ENCODE data around the gene LRP1B. TPM values are rescaled to one million over a fixed set of nuclear protein-coding genes. Genes with fewer than 3 reads are reported as not detected.

The LRP1B gene
- polyA plus RNA-seq, 4 donors, result 0.92 to 3.7 (median 1.3) TPM

DNA sequence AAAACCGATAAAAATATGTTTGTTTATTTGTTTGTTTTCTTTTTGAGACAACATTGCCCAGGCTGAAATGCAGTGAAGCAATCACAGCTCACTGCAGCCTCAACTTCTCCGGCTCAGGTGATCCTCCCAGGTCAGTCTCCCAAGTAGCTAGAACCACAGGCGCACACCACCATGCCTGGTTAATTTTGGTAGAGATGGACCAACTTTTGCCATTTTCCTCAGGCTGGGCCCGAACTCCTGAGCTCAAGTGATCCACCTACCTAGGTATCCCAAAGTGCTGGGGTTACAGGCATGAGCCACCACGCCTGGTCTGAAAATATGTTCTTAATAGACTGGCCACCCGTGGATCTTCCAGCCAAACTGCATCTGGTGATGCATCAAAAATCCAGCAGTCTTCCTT is 1867.9 kb downstream of the LRP1B start:
- no peak for DNase-seq (ENCODE audit: low read depth in 4 of 4, low spot score in 3 of 4)

DNA sequence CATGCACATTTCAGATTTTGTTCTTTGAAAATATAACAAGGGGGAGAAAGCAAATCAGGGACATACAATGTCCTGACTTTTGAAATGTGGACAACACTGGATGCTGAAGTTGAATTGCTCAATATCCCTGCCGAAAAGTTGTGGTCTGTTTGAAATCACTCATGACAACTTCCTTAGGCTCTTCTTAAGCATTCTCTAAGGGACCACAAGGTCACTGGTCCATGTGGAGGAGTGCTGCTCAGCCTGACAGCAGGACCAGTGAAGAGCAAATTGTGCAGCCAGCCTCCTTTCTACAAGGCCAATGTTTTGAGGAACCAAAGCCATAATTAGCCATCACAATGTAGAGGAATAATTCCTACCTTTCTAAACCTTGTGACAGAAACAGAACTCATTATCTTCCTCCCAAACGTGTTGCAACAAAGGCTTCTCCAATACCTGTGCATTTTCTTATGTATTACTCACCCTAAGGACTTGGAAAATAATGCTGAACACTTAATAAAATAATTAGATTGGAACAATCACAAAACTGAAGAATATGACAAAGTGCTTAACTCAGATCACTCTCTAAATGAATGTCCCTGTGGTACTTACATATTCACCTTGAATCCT is 1873.0 kb downstream of the LRP1B start:
- no peak for DNase-seq (ENCODE audit: low read depth in 4 of 4, low spot score in 3 of 4)

DNA sequence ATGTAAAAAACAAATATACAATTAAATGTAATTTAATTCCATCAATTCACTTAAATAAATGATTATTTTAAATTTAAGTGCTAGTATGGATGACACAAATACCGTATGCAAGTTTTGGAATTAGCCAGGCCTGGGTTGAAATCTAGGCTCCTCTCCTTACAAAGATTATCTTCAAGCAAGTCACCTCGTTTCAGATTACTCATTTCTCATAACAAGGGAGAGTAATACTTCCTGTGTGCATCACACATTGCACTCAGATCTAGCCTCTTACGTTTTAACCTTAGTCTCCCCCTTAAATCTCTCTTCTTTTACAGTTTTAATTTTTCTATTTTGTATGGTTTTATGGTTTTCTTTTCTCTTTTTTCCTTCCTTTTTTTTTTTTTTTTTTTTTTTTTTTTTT is 1874.7 kb downstream of the LRP1B start:
- DNase-seq (ENCODE audit: low read depth in 4 of 4, low spot score in 3 of 4), result no peak

DNA sequence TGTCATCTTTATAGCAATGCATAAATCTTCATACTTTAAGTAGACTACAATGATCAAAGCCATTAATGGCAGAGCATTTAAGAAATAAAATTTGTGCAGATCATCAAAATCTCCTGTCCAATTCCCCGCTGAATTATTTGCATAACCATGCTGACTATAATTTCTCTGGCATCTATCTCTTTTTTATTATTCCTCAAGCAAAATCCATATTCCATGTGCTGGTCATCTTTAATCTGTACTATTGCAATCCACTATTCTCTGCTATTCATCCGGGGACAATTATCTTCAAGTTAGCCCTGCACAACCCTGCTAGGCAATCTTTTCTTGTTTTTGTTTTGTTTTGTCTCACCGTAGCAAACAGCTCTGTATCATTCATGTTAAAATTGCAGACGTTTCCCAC is 1881.0 kb downstream of the LRP1B start:
- DNase-seq (ENCODE audit: low read depth in 4 of 4, low spot score in 3 of 4), result no peak

DNA sequence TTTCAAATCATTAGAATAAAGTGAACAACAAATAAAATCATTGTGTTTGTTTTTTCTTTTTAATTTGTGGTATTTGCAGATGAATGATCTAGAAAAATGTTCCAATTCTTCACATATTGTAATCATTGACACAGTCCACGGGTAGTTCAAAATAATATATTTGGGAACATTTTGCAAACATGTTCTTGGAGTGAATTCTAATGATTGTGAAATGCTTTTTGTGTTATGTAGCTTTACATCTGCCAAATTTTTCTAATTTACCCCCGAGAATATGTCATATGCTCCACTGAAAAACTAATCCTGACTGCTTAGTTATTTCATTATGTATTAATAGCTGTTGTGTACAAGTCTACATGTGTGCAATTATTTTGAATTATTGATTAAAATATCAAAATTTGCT is 1882.2 kb downstream of the LRP1B start:
- DNase-seq (ENCODE audit: low read depth in 4 of 4, low spot score in 3 of 4), result no peak

DNA sequence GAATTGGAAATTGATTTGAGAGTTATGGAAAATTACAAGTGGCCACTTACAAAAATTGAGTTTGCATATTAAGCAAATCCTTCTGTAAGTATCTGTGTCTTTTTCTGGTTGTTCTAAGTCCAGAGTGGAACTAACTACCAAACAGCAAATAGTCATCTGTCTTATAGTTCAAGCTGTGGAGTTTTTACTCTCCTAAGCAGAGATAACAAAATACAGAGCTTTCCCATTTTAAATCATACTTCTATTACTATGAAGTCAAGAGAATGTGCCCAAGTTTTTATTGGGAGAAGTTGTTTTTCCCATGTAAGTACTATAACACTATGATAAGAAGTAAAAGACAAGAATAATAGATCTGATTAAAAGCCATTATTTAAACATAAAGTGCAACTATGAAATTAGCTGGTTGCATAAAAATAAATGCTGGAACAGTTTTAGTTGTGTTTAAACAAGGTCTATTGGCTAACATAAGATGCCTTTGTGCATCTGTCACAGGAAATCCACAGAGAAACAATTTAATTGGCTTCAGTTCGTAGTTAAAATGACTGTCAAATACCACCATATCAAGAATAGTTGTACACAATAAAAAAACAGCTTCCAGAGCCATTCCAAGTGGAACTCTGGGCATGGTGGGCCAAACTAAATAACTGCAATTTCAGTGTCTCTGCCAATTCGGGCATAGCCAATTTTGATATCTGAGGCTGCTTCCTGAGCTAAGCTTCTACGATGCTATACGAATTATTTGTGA is 1883.2 kb downstream of the LRP1B start:
- DNase-seq (ENCODE audit: low read depth in 4 of 4, low spot score in 3 of 4), result no peak

DNA sequence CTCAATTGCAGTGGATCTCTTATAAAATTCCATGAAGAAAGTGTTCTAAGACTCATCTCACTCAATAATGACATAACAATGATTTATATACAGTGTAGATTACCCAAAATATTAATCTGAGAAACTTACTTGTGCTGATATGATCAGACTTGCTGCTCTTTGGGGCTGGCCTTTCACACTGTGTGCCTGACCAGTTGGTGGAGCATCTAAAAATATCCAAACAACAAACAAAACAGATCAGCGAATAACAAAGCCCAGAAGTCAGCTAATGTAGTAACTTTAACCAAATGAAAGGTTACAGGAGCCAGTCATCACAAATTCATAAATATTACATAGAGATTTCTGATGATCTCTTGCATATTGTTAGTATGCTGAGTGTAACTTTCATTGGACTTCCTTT is 1883.9 kb downstream of the LRP1B start:
- no peak for DNase-seq (ENCODE audit: low read depth in 4 of 4, low spot score in 3 of 4)

DNA sequence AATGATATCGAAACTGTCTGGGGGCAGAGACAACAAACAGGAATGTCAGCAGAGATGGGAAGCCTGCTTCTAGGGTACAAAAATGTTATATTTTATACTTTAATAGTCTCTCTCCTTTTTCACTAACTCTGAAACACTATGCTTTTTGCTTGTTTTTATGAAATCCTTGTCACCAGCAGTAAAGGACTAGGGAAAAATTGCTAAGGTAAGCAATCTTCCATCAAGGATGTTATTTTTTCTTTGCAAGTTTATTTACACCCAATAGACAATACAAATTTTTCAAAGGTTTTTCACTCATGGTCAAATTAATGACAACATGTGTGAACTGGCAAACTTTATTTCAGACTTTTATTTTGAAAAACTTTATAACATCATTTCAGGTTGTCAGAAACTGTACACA is 1884.8 kb downstream of the LRP1B start:
- DNase-seq (ENCODE audit: low read depth in 4 of 4, low spot score in 3 of 4), result no peak

DNA sequence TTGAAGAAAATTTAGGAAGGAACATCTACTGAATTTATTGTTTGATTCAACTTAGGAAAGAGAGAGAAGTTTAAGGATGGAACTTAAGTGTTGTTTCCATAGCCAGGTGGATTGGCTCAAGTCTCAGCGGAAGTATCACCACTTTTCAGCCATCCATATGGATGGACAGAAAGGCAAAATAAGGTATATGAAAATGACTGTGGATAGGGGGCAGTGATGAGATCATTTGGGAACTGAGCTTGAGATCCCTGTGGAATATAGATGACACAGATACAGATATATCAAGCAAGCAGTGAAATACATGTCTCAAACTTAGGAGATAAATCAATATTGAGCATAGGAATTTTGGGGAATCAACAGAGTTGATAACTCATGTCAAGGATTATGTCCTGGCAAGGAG is 1887.9 kb downstream of the LRP1B start:
- DNase-seq (ENCODE audit: low read depth in 4 of 4, low spot score in 3 of 4), result no peak

DNA sequence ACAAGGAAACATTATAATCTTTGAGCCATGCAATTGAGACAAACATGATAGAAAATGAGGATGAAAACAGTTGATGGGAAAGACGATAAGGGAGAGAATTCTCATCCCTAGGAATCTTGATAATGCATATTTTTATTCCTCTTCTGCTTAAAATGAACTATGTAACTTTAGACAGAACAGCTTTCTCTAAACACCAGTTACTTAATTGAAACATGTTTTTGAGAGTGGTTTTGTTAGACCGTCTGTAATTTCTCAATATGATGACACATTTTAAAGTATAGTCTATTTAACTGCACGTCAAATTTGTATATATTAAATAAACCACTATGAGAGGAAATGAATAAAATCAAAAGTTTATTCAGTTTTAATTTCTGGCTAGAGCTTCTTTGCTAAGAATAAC is 1896.7 kb downstream of the LRP1B start:
- DNase-seq (ENCODE audit: low read depth in 4 of 4, low spot score in 3 of 4), result no peak

DNA sequence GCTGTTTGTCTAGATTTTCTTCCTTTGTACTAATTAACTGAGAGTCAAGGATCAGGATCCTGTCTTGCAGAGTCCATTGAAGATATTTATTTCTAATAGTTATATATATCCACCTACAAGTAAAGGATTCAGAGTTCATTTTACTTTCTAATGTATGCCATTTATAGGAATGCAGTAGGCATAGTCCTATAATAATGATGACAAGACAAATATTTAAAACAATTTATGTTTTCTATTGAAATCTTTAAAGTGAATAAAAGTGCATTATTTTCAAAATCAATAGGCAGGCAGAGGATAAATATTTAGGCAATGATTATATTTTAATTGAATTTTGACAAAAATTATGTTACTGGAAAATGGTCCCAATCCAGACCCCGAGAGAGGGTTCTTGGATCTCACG is 1919.9 kb downstream of the LRP1B start:
- DNase-seq (ENCODE audit: low read depth in 4 of 4, low spot score in 3 of 4), result no peak

DNA sequence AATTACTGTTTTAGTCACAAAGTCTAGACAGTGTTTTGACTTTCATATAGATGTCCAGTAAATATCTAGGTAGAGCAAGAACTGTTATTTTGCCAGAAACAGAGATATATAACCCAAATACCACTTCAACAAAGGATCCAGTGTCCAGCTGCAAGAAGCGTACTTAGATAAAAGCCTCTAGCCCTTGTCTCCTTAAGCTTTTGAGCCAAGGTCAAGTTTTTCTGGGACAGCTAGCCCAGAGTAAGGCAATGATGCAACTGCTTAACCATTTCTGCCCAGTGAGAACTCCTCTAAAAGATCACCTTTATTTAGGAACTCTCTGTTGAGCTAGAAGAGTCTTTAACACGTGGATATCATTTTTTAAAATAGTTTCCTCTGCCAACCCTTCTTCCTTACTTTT is 1925.7 kb downstream of the LRP1B start:
- no peak for DNase-seq (ENCODE audit: low read depth in 4 of 4, low spot score in 3 of 4)

DNA sequence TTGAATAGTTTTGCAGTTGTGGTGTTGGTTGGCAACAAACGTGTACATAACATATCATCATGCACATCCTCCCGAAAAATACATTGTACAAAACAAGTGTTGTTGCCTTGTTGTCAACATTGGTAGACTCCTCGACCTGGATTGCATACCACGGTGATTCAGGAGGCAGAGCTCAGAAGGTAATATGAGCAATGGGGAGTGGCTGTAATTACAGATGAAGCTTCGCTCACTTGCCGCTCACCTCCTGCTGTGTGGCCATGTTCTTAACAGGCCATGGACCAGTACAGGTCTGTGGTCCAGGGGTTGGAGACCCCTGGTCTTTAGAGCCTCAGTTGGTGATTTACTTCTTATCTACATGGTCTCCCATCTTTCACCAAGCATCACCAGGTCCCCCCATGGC is 1927.5 kb downstream of the LRP1B start:
- no peak for DNase-seq (ENCODE audit: low read depth in 4 of 4, low spot score in 3 of 4)

DNA sequence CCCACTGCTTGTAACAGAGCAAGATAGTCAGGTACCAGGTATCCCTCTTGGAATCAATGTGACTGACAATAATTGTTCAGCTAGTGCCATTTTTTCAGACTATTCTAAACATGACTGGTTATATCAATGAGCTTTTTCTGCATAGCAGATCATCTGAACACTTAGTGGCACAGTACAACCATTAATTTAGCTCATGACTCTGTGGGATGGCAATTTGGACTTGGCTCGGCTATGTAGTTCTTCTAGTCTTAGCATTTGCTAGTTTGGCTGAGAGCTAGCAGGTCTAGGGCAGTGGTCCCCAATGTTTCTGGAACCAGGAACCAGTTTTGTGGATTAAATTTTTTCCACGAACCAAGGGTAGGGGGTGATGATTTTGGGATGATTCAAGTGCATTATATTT is 1929.2 kb downstream of the LRP1B start:
- no peak for DNase-seq (ENCODE audit: low read depth in 4 of 4, low spot score in 3 of 4)

DNA sequence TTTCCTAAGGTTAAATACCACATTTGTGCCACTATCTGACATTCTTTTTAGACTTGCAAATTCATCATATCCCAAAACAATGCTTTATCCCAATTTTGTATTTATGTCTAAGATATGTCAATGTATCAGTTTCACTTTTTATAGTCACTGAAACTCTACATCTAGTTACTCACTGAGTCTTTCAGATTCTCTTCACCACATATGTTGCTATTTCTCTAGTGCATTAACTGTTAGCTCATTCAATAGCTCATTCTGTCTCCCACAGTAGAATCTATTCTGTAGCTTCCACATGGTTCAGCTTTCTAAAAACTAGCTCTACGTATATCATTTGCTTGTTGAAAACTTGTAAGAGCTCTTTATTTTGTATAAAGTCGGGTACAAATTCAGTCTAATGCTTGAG is 1930.1 kb downstream of the LRP1B start:
- no peak for DNase-seq (ENCODE audit: low read depth in 4 of 4, low spot score in 3 of 4)

DNA sequence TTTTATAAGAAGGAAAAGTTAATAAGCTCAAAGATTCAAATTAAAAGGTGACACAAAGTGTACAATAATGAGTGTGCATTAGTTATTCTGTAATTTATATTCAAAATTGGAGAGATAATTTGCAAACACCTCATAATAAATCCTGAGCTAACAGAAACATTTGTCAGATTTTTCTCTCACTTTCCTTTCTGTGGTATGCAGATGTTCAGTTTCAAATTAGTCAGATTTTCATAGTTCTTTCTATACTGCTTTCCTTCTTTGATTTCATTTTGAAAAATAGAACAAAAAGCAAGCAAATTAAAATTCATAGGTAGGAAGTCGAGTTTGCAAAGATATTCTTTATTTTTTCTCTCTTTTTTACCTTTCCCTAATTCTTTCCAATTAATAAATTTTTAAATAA is 1930.5 kb downstream of the LRP1B start:
- DNase-seq (ENCODE audit: low read depth in 4 of 4, low spot score in 3 of 4), result no peak

DNA sequence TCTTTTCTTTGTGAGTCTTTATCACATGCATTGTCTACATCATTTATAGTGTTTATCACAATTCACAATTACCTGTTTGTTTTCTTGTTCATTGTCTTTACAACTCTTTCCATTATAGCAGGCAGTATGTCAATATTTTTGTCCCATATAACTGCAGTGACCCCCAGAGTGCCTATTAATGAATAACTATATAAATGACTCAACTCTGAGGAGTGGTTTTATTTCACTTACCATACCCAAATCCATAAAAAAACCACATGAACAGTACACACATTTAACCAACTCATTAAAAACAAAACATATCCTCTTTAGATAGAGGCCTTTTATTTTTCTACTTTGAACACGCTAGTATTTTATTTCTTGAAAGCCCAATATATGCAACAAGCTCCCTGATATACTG is 1931.5 kb downstream of the LRP1B start:
- no peak for DNase-seq (ENCODE audit: low read depth in 4 of 4, low spot score in 3 of 4)

DNA sequence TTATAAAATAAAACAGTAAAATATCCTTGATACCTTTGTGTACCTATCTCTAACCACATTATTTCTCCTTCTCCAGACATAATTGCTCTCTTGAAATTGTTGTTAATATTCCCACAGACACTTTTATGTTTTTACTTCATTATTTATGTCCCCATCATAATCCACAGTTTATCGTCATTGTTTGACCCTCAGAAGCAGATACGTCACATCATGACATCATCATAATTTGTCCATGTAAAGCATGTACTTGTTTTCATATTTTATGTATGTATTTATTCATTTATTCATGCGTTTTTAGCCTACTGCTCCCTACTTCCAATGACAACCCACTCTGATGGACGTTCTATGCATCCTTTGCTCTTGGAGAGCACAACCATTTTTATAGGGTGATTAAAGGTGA is 1943.7 kb downstream of the LRP1B start:
- no peak for DNase-seq (ENCODE audit: low read depth in 4 of 4, low spot score in 3 of 4)

DNA sequence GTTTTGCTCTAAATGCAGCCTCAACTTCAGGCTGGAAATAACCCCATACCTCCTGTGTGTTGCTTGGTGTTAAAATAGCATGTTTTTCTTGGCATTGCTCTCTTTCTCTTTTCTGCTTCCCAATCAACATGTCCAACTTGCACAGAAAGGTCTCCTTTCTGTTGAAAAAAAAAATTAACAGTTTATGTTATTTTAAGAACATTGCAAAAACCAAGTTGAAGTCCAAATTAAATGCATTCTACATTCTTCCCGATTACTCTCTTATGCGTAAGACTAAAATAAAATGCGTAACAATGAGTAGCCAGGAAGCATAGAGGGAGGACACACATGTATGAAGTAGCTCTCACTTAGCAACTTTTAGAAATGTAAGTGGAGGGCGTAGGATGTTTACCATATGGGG is 1944.5 kb downstream of the LRP1B start:
- no peak for DNase-seq (ENCODE audit: low read depth in 4 of 4, low spot score in 3 of 4)

DNA sequence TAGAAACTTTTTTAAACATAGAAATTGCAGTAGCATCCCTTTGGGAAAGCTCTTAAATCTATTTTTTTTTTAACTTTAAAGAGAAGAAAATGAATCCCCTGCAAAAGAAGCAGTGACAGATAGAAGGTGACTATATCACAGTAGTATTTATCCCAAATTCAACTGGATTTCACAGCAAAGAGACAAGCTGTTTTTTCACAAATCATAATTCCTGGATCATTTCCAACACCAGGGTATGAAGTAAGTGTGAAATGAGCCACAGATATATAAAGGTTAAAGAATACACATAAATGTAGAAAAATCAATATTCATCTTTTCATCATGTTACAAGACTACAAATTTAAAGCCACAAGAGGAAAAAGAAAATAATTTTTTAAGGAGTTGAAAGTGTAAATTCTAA is 1945.7 kb downstream of the LRP1B start:
- no peak for DNase-seq (ENCODE audit: low read depth in 4 of 4, low spot score in 3 of 4)

DNA sequence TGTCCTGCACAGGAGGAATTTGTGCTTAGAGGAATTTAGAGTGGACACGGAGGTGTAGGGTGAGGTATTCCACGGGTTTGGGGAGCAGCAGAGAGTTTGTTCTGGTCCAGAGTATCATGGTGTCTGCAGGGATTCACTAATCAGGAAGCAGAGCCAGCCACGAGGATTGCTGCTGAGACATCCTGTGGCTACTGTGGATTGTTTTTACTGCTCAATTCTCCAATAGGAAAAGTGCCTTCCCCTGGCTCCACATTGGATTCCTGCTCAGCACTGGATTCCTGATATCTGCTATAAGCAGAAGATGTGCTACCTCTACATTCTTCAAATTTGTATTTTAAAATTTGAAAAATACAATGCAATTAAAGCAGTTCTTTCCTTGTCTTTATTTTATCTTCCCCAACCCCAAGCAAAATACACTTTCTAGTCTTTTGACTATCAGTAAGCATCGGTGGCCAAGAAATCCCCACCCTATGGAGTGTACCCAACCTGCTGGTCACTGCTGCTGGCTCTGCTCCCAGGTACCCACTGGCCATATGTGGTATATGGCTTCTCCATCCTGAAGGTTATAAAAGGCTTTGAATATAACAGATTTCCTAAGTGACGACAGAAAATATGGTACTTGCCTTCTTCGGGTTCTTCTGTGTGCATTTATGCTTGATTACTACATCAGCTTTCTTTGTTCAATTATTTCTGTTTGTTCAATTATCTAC is 1947.6 kb downstream of the LRP1B start:
- DNase-seq (ENCODE audit: low read depth in 4 of 4, low spot score in 3 of 4), result no peak

Data from left renal pelvis (tissue), 4 donors.